ENCODE measurements around the gene CHST4. TPM values are rescaled to one million over a fixed set of nuclear protein-coding genes. Genes with fewer than 3 reads are reported as not detected.
"Not testable (repeated sequence)": the region's sequence is repeated elsewhere in the genome, so short reads cannot be mapped to it uniquely, and the experiment has no call there.

CHST4 gene
- total RNA-seq, 1 donor from 2014 or later = 0.38 TPM

- H3K4me3 ChIP-seq = no peak overlapping the region
- no peak for TF ChIP-seq CTCF (IDR thresholded peaks at IDR 0.05)
- no peaks in the 10 kb centered on the region for H3K4me1 ChIP-seq
- ATAC-seq (no peak), DNase-seq (no peak)
- no peaks in the 10 kb centered on the region for H3K36me3 ChIP-seq
- H3K27me3 ChIP-seq = no peaks in the 10 kb centered on the region
- H3K27ac ChIP-seq = no peak overlapping the region
- no peaks in the 10 kb centered on the region for H3K9me3 ChIP-seq
- intact Hi-C loops (cut with DNase I) = no loop called here
Measured at GRCh38 chr16:71493213-71493612, 33.0 kb upstream of the CHST4 start.

GRCh38 chr16:71498031-71498430, 28.2 kb upstream of the CHST4 start:
- Histone ChIP-seq H3K9me3 (no peaks in the 10 kb centered on the region), H3K4me1 (no peaks in the 10 kb centered on the region), H3K4me3 (no peak overlapping the region), H3K27ac (no peak overlapping the region), H3K27me3 (no peaks in the 10 kb centered on the region), H3K36me3 (no peaks in the 10 kb centered on the region)
- intact Hi-C loops (cut with DNase I) = no loop called here
- no peak for TF ChIP-seq CTCF (IDR thresholded peaks at IDR 0.05)
- DNase-seq (no peak), ATAC-seq (no peak)

- H3K36me3 ChIP-seq = no peaks in the 10 kb centered on the region
- no peaks in the 10 kb centered on the region for H3K4me1 ChIP-seq
- peak; percentile 67 for TF ChIP-seq CTCF (IDR thresholded peaks at IDR 0.05)
- no peak overlapping the region for H3K27ac ChIP-seq
- ATAC-seq (peak; percentile 82), DNase-seq (no peak)
- intact Hi-C loops (cut with DNase I) = loop anchor here (5.0 kb wide), 1 partner anchor 88 kb away; no protein-coding TSS in a partner anchor
- no peak overlapping the region for H3K4me3 ChIP-seq
- no peaks in the 10 kb centered on the region for H3K9me3 ChIP-seq
- H3K27me3 ChIP-seq = no peaks in the 10 kb centered on the region
Measured at GRCh38 chr16:71499775-71500364, 26.4 kb upstream of the CHST4 start.

- no peak overlapping the region for H3K4me3 ChIP-seq
- intact Hi-C loops (cut with DNase I) = loop anchor here (5.0 kb wide), 1 partner anchor 89 kb away; no protein-coding TSS in a partner anchor
- H3K36me3 ChIP-seq = no peaks in the 10 kb centered on the region
- H3K9me3 ChIP-seq = no peaks in the 10 kb centered on the region
- no peak for ATAC-seq
- no peaks in the 10 kb centered on the region for H3K27me3 ChIP-seq
- no peak for DNase-seq
- H3K4me1 ChIP-seq = no peaks in the 10 kb centered on the region
- no peak for TF ChIP-seq CTCF (IDR thresholded peaks at IDR 0.05)
- H3K27ac ChIP-seq = no peak overlapping the region
Measured at GRCh38 chr16:71500964-71501363, 25.3 kb upstream of the CHST4 start.

- DNase-seq (no peak), ATAC-seq (no peak)
- H3K9me3 ChIP-seq = no peaks in the 10 kb centered on the region
- no peak overlapping the region for H3K4me3 ChIP-seq
- intact Hi-C loops (cut with DNase I) = loop anchor here (5.0 kb wide), 1 partner anchor 89 kb away; no protein-coding TSS in a partner anchor
- no peaks in the 10 kb centered on the region for H3K36me3 ChIP-seq
- no peaks in the 10 kb centered on the region for H3K27me3 ChIP-seq
- H3K4me1 ChIP-seq = no peaks in the 10 kb centered on the region
- H3K27ac ChIP-seq = no peak overlapping the region
- TF ChIP-seq CTCF (IDR thresholded peaks at IDR 0.05) = no peak
Measured at GRCh38 chr16:71501547-71501946, 24.7 kb upstream of the CHST4 start.

- not testable (repeated sequence) for H3K36me3 ChIP-seq, H3K9me3 ChIP-seq, DNase-seq, ATAC-seq, H3K27ac ChIP-seq, H3K4me3 ChIP-seq, H3K27me3 ChIP-seq, H3K4me1 ChIP-seq
- intact Hi-C loops (cut with DNase I) = loop anchor here (5.0 kb wide), 1 partner anchor 92 kb away; no protein-coding TSS in a partner anchor
Measured at GRCh38 chr16:71504051-71504450, 22.2 kb upstream of the CHST4 start.

All from upper lobe of right lung (tissue), 1 donor.